GM18907 (cell line): Measurements from ENCODE around the gene ERI3.

Experiments
- ATAC-seq: cut with Tn5 transposase; IDR thresholded peaks from one replicate; pipeline ENCODE4 v1.9.1; 2021; ENCODE audit warnings: mild to moderate bottlenecking, moderate library complexity; ENCODE audit not compliant: unreplicated experiment

The ERI3 gene

DNA sequence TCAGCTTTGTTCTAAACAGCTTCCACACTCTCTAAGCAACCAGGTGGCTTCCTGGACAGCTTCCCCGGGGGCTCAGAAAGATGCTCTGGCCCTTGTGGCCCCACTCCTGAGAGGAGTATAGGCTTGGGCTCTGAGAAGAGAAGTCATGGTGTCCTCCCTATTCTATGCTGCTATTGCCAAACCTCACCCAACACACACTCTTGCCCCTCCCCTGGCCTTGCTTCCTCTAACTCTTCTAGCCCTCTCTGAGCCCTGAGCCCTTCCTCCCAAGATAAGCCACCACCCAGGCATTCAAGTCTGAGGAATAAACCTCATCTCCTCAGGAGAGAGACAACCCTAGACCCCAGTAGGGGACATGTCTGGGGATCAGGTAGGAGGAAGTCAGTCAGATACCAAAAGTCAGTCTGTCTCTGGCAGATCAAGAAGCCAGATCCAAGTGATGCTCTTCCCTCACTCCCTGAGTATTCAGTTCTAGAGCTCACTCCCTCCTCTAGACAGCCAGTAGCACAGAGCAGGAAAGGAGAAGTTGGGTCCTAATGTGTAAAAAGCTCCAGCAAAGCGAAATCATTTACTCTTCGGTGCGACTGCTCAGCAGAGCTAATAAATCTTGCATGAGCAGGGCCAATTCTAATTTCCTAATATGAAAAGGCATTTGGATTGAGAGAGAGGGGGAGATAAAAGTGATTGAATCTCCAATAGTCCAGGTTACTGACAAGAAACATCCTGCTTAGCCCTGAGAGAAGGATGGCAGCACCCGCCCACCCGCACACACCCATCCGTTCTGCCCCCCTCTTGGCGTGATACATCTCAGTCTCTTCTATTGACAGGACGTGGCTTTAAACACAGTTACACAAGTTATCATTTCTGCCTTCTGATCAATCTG lies 91.2 kb downstream of the ERI3 start:
- ATAC-seq = no peak

- ATAC-seq = no peak
Measured at GRCh38 chr1:44262816-44263567, 92.1 kb downstream of the ERI3 start.

GRCh38 chr1:44262414-44262813 lies 92.6 kb downstream of the ERI3 start:
- no peak for ATAC-seq

DNA sequence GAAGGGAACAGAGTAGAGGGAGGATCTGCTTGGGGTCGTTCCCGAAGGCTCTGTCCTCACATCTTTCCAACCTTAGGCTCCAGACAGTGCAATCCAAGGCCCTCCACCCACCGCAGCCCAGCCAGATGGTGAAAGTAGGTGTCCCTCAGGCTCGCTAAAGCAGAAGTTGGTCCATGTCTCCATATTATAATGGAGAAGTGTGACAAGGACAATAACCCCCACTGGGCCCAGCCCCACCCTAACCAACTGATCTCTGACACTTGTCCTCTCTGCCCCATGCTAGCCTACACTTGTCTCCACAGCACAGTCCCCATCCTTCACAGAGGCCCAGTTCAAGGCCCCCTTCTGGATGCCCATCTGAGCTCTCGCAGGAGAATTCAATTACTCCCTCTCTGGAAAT lies 93.1 kb downstream of the ERI3 start:
- no peak for ATAC-seq

GRCh38 chr1:44261171-44261817 lies 93.8 kb downstream of the ERI3 start:
- no peak for ATAC-seq

DNA sequence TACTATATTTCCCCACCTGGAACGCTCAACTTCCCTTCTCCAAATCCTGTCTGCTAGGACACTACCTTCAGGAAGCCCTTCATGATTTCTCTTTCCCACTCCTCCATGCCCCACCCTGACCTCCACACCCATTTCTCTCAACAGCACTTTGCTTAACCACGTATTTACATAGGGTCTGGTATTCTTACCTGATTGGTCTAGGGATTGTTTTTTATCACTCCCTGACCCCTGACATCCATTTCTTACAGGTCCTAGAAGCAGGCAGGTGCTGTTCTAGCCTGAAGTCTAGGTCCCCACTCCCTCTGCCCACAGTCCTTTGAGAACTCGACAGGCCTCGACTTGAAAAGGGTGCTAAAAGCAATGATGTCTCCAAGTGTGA lies 94.3 kb downstream of the ERI3 start:
- no peak for ATAC-seq

DNA sequence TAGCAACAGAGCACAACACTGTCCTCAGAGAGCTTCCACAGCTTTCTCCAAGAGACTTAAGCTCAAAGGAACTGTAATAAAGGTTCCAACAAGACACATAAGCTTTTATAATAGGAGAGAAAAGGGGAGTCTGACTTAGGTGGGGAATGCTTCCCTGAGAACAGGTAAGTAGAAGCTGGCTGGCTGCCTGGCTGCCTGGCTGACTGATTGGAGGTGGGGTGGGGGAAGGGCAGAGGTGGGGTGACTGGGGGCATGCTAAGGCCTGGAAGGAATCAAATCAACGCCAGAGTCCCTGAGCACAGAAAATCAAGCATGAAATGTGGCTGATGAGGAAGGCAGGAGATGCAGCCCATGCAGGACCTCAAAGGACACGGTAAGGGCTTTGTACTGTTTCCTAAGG lies 96.0 kb downstream of the ERI3 start:
- ATAC-seq = no peak

- ATAC-seq = no peak
Measured at GRCh38 chr1:44256762-44257554, 98.1 kb downstream of the ERI3 start.

GRCh38 chr1:44254392-44254910 lies 100.6 kb downstream of the ERI3 start:
- no peak for ATAC-seq

GRCh38 chr1:44251989-44252671 lies 102.9 kb downstream of the ERI3 start:
- no peak for ATAC-seq

- ATAC-seq = no peak
Measured at GRCh38 chr1:44251486-44251885, 103.6 kb downstream of the ERI3 start.

- no peak for ATAC-seq
Measured at GRCh38 chr1:44250068-44250781, 104.8 kb downstream of the ERI3 start.

GRCh38 chr1:44249543-44249942 lies 105.5 kb downstream of the ERI3 start:
- no peak for ATAC-seq

GRCh38 chr1:44246806-44247205 lies 108.3 kb downstream of the ERI3 start:
- ATAC-seq = no peak

DNA sequence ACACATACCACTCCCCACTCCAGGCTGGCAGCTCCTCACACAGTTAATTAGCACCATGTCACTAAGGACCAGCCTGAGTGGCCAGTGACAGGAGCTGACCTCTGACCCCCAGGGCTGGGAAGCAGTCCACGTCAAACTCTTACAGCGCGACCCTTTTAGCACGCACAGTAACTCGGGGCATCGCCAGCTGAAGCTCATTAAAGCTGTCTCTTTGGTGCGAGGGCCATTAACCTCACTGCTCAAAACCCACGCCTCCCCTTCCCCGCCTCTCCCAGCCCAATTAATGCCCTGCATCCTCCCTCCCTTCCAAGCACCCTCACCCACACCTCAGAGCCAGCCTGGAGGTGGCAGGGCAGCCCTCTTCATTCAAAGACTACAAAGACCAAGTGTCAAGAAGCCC lies 110.1 kb downstream of the ERI3 start:
- ATAC-seq = no peak

- no peak for ATAC-seq
Measured at GRCh38 chr1:44243782-44244495, 111.1 kb downstream of the ERI3 start.

DNA sequence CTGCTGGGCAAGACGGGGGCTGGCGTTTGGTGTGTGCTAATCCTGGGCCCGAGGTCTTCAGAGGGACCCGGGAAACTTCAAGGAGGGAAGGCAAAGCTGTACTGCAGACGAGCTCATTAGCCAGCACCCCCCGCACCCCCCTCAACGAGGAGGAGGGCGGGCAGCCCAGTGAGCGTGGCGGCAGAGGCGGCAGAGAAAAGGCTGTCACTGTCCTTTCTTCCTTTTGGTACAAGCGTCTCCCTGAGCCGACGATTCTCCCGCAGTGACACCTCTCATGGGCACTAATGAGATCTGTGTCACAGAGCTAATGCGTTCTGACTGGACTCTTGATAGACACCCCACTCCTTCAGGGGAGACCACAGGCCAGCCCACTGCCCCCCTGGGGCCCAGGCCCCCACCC lies 112.3 kb downstream of the ERI3 start:
- ATAC-seq = no peak

DNA sequence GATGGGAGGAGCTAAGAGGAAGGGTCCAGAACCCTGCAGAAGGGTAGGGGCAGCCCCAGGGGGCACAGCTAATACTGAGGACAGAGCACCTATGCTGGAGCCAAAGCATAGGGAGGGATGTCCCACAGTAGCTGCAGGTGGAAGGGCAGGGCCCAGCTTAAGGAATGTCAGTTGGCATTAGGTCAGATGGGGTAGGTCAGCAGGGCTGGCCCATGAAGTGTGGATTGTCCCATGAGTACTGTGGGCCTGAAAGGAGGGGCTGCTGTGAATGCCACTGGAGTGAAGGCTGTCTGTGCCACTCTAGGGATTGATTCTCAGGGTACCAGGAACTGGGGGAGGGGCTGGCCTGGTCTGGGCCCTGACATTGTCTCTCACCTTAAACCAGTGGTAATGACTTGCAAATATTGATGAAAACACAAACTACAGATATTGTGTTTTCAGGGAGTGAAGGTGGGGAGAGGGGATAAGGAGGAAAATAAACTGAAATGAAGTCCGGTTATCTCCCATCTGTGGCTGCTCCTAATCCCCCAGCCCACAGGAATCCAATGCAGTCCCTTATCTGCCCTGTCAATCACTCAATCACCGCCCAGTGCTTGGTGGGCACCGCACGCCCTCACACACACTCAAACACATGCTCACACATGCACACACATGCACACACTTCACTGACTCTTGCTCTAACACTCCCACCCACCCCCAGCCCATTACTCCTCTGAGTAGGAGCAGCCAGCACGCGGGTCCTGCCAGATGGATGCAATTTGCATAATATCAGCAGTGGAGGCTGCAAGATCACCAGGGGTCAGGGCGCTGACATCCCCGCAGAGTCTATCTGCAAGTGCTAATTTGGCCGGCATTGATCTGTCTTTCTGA lies 114.0 kb downstream of the ERI3 start:
- no peak for ATAC-seq
